ENCODE data around the gene CCDC198.

DNA sequence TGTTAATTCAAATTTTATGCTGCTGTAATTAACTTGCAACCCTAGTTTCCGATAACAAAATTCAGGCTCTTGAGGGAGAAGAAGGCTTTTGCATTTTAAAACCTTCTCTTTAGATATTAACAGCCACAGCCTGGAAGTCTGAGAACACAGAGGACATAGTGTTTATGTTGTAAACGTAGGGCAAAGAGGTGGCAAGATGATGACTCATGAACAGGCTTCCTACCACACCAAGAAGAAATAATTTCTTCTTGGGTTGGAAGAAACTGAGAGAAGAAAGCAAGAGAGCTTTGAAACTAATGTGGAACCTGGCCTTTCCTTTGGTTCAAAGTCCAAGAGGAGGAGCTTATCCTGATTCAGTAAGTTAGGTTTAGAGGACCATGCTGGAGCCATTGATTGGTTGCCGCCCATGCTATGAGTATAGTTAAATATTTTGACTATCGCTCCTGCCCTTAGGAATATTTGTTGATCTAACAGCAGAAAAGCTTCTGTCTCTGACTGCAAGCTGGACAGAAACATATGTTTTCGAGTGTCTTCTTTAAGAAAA, 31.8 kb downstream of the CCDC198 start:
- TF ChIP-seq, protein P1, sequence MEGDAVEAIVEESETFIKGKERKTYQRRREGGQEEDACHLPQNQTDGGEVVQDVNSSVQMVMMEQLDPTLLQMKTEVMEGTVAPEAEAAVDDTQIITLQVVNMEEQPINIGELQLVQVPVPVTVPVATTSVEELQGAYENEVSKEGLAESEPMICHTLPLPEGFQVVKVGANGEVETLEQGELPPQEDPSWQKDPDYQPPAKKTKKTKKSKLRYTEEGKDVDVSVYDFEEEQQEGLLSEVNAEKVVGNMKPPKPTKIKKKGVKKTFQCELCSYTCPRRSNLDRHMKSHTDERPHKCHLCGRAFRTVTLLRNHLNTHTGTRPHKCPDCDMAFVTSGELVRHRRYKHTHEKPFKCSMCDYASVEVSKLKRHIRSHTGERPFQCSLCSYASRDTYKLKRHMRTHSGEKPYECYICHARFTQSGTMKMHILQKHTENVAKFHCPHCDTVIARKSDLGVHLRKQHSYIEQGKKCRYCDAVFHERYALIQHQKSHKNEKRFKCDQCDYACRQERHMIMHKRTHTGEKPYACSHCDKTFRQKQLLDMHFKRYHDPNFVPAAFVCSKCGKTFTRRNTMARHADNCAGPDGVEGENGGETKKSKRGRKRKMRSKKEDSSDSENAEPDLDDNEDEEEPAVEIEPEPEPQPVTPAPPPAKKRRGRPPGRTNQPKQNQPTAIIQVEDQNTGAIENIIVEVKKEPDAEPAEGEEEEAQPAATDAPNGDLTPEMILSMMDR (conservative IDR thresholded peaks at IDR 0.05; ENCODE audit: low read length) = no peak
- TF ChIP-seq EZH2phosphoT487 (IDR thresholded peaks at IDR 0.05; ENCODE audit: borderline replicate concordance) = no peak

Data from Loucy (cell line).